ENCODE results near the gene EFCAB13. TPM values are rescaled to one million over a fixed set of nuclear protein-coding genes. Genes with fewer than 3 reads are reported as not detected.

EFCAB13 gene
- total RNA-seq, 1 experiment from 2014 or later: 2.7 TPM

DNA sequence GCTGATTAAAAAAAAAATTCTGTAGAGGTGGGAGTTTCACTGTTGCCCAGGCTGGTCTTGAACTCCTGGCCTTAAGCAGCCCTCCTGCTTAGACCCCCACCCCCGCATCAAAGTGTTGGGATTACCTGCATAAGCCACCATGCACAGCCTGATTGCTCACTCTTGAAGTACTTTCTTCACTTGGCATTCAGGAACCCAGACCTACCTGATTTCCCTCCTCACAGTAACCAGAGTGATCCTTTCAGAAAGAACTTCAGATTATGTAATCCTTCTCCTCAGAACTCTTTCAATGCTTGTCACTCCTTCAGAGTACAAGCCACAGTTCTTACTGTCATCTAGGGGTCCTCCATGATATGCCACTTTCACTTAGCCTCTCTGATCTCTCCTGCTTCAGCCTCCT is 1.4 kb downstream of the EFCAB13 start:
- POLR2A ChIA-PET (ENCODE audit: unreplicated experiment): no interaction called here
- Histone ChIP-seq H3K4me3 (ENCODE audit: low read length) (no peak overlapping the region), H3K27ac (ENCODE audit: low read length) (no peak overlapping the region)

DNA sequence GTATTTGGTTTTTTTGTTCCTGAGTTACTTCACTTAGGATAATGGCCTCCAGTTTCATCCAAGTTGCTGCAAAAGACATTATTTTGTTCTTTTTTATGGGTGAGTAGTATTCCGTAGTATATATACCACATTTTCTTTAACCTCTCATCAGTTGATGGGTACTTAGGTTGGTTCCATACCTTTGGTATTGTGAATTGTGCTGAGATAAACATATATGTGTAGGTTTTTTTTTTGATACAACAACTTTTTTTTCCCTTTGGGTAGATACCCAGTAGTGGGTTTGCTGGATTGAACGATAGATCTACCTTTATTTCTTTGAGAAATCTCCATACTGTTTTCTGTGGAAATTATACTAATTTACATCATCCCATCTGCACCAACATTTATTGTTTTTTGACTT is 6.8 kb downstream of the EFCAB13 start:
- DNase-seq (no peak), ATAC-seq (no peak)
- H3K4me2 ChIP-seq (ENCODE audit: low read length): no peak overlapping the region
- BruUV-seq (replicated peaks): no TSS peak
- no peak overlapping the region for H3K4me3 ChIP-seq (ENCODE audit: low read length)
- H4K20me1 ChIP-seq (ENCODE audit: low read length): no peaks in the 10 kb centered on the region
- no peaks in the 10 kb centered on the region for H3K9me3 ChIP-seq (ENCODE audit: low read length)
- 0 out of 2 replicates have a peak, but pooled peaks cover 4% of the 10 kb centered on the region for H3K9me2 ChIP-seq (replicated peaks; ENCODE audit: low read length)
- TF ChIP-seq EZH2 (IDR thresholded peaks at IDR 0.05; ENCODE audit: low read length, unreplicated experiment) (no peak), EZH2phosphoT487 (IDR thresholded peaks at IDR 0.05; ENCODE audit: borderline replicate concordance, low read length) (no peak)
- TF ChIP-seq, protein P1, sequence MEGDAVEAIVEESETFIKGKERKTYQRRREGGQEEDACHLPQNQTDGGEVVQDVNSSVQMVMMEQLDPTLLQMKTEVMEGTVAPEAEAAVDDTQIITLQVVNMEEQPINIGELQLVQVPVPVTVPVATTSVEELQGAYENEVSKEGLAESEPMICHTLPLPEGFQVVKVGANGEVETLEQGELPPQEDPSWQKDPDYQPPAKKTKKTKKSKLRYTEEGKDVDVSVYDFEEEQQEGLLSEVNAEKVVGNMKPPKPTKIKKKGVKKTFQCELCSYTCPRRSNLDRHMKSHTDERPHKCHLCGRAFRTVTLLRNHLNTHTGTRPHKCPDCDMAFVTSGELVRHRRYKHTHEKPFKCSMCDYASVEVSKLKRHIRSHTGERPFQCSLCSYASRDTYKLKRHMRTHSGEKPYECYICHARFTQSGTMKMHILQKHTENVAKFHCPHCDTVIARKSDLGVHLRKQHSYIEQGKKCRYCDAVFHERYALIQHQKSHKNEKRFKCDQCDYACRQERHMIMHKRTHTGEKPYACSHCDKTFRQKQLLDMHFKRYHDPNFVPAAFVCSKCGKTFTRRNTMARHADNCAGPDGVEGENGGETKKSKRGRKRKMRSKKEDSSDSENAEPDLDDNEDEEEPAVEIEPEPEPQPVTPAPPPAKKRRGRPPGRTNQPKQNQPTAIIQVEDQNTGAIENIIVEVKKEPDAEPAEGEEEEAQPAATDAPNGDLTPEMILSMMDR (conservative IDR thresholded peaks at IDR 0.05; ENCODE audit: low read depth, low read length): no peak
- POLR2A ChIA-PET (ENCODE audit: unreplicated experiment): no interaction called here
- CTCF ChIA-PET: no interaction called here
- H2AFZ ChIP-seq (ENCODE audit: low read length): no peak overlapping the region
- no peaks in the 10 kb centered on the region for H3K4me1 ChIP-seq (ENCODE audit: insufficient read depth, low read length)
- no peaks in the 10 kb centered on the region for H3F3A ChIP-seq (ENCODE audit: low read length, unreplicated experiment)
- H3K9ac ChIP-seq (ENCODE audit: low read length): no peak overlapping the region
- no peak overlapping the region for H3K27ac ChIP-seq (ENCODE audit: low read length)
- no peaks in the 10 kb centered on the region for H3K36me3 ChIP-seq (ENCODE audit: low read depth, low read length)
- H3K79me2 ChIP-seq (ENCODE audit: low read length): no peaks in the 10 kb centered on the region
- no peaks in the 10 kb centered on the region for H3K27me3 ChIP-seq (ENCODE audit: low read length)
- intact Hi-C loops (cut with micrococcal nuclease): loop anchor here (10.0 kb wide), 1 partner anchor 314 kb away; the partner anchor contains the start of gene KPNB1

More for the DNA sequence above, 1.4 kb downstream of the EFCAB13 start:
- Histone ChIP-seq H3K9me3 (ENCODE audit: low read length) (0 out of 2 replicates have a peak, but pooled peaks cover 5% of the 10 kb centered on the region), H3K9ac (ENCODE audit: low read length) (no peak overlapping the region), H3K27me3 (ENCODE audit: low read length) (no peaks in the 10 kb centered on the region), H3K79me2 (ENCODE audit: low read length) (no peaks in the 10 kb centered on the region), H4K20me1 (ENCODE audit: low read length) (no peaks in the 10 kb centered on the region), H3K4me2 (ENCODE audit: low read length) (no peak overlapping the region), H3K4me1 (ENCODE audit: insufficient read depth, low read length) (peaks cover 14% of the 10 kb centered on the region), H3K36me3 (ENCODE audit: low read depth, low read length) (no peaks in the 10 kb centered on the region), H2AFZ (ENCODE audit: low read length) (no peak overlapping the region), H3F3A (ENCODE audit: low read length, unreplicated experiment) (no peaks in the 10 kb centered on the region), H3K9me2 (replicated peaks; ENCODE audit: low read length) (no peaks in the 10 kb centered on the region)
- no peak for TF ChIP-seq EZH2phosphoT487 (IDR thresholded peaks at IDR 0.05; ENCODE audit: borderline replicate concordance, low read length)
- TF ChIP-seq, protein P1 (conservative IDR thresholded peaks at IDR 0.05; ENCODE audit: low read depth, low read length): no peak
- TF ChIP-seq EZH2 (IDR thresholded peaks at IDR 0.05; ENCODE audit: low read length, unreplicated experiment): no peak
- intact Hi-C loops (cut with micrococcal nuclease): no loop called here
- ATAC-seq: no peak
- CTCF ChIA-PET: no interaction called here
- BruUV-seq (replicated peaks): no TSS peak
- DNase-seq: no peak

DNA sequence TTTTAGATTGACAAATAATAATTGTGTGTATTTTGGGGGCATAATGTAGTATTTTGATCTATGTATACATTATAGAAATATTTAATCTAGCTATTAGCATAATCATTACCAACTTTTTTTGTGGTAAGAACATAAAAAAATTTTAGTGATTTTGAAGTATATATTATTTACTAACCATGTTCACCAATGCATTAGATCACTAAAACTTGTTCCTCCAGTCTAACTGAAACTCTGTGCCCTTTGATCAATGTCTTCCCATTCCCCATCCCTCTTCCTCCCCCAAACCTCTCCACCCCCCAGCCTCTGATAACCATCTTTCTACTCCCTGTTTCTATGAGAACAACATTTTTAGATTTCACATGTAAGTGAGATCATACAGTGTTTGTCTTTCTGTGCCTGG is 8.5 kb downstream of the EFCAB13 start:
- H3K9me3 ChIP-seq (ENCODE audit: low read length): no peaks in the 10 kb centered on the region
- H3K4me1 ChIP-seq (ENCODE audit: insufficient read depth, low read length): no peaks in the 10 kb centered on the region
- no peaks in the 10 kb centered on the region for H3F3A ChIP-seq (ENCODE audit: low read length, unreplicated experiment)
- no peaks in the 10 kb centered on the region for H3K79me2 ChIP-seq (ENCODE audit: low read length)
- H3K27ac ChIP-seq (ENCODE audit: low read length): no peak overlapping the region
- DNase-seq (no peak), ATAC-seq (no peak)
- CTCF ChIA-PET: no interaction called here
- BruUV-seq (replicated peaks): no TSS peak
- no peak overlapping the region for H3K9ac ChIP-seq (ENCODE audit: low read length)
- H3K27me3 ChIP-seq (ENCODE audit: low read length): no peaks in the 10 kb centered on the region
- no peaks in the 10 kb centered on the region for H3K36me3 ChIP-seq (ENCODE audit: low read depth, low read length)
- H2AFZ ChIP-seq (ENCODE audit: low read length): no peak overlapping the region
- H3K4me2 ChIP-seq (ENCODE audit: low read length): no peak overlapping the region
- TF ChIP-seq, protein P1 (conservative IDR thresholded peaks at IDR 0.05; ENCODE audit: low read depth, low read length): no peak
- no peak for TF ChIP-seq EZH2 (IDR thresholded peaks at IDR 0.05; ENCODE audit: low read length, unreplicated experiment)
- TF ChIP-seq EZH2phosphoT487 (IDR thresholded peaks at IDR 0.05; ENCODE audit: borderline replicate concordance, low read length): no peak
- H4K20me1 ChIP-seq (ENCODE audit: low read length): no peaks in the 10 kb centered on the region
- 0 out of 2 replicates have a peak, but pooled peaks cover 4% of the 10 kb centered on the region for H3K9me2 ChIP-seq (replicated peaks; ENCODE audit: low read length)
- intact Hi-C loops (cut with micrococcal nuclease): loop anchor here (10.0 kb wide), 1 partner anchor 313 kb away; the partner anchor contains the start of gene KPNB1
- no peak overlapping the region for H3K4me3 ChIP-seq (ENCODE audit: low read length)
- POLR2A ChIA-PET (ENCODE audit: unreplicated experiment): no interaction called here
